ENCODE results near the gene RAPGEF2. TPM values are rescaled to one million over a fixed set of nuclear protein-coding genes. Genes with fewer than 3 reads are reported as not detected.
A peak's percentile ranks its signal among the peaks of the same experiment; 100 is the strongest.

RAPGEF2 gene
- total RNA-seq, 1 donor from 2014 or later, result 38.9 TPM

DNA sequence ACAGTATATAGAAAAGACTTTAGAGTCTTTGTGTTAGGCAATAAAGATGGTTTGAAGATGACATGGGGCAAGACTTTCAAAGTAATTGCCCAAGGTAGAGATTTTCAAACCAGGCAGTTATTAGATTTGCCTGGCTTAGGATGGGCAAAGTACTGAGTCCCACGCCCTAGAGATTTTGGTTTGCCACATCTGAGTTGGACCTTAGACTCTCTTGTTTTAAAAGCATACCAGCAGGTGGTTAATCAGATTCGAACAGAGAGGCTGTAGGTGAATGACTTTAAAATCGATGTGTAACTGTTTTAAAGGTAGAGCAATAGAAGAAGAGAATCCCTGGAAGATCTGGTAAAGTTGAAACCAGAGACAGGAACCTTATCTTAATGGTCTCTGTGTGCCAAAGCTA is 121.5 kb downstream of the RAPGEF2 start:
- TF ChIP-seq, protein P1, sequence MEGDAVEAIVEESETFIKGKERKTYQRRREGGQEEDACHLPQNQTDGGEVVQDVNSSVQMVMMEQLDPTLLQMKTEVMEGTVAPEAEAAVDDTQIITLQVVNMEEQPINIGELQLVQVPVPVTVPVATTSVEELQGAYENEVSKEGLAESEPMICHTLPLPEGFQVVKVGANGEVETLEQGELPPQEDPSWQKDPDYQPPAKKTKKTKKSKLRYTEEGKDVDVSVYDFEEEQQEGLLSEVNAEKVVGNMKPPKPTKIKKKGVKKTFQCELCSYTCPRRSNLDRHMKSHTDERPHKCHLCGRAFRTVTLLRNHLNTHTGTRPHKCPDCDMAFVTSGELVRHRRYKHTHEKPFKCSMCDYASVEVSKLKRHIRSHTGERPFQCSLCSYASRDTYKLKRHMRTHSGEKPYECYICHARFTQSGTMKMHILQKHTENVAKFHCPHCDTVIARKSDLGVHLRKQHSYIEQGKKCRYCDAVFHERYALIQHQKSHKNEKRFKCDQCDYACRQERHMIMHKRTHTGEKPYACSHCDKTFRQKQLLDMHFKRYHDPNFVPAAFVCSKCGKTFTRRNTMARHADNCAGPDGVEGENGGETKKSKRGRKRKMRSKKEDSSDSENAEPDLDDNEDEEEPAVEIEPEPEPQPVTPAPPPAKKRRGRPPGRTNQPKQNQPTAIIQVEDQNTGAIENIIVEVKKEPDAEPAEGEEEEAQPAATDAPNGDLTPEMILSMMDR (conservative IDR thresholded peaks at IDR 0.05; ENCODE audit: low read depth, low read length), result no peak
- no peak for DNase-seq (ENCODE audit: low read depth)
- no peak overlapping the region for H3K4me3 ChIP-seq (ENCODE audit: low read depth, low read length)

DNA sequence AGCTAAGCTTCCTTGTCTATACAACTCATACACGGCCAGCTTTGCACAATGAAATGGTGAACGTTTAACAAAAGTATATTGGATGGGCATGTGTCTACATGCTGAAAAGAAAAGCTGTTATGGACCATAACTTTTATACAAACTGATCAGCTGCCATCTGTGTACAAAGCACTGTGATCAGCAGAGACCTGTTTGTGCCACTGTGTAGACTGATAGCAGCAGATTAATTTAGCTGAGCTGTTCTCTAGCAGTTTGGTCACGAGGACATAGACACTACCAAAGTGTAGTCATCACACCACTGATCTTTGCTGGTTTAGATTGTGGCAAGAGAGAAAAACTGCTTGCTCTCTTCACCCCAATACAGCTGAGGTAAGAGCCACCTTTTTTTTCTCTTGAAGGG is 124.5 kb downstream of the RAPGEF2 start:
- peak overlapping the region; percentile 33 for H3K4me3 ChIP-seq (ENCODE audit: low read depth, low read length)
- TF ChIP-seq, protein P1 (conservative IDR thresholded peaks at IDR 0.05; ENCODE audit: low read depth, low read length), result no peak
- DNase-seq (ENCODE audit: low read depth), result no peak

DNA sequence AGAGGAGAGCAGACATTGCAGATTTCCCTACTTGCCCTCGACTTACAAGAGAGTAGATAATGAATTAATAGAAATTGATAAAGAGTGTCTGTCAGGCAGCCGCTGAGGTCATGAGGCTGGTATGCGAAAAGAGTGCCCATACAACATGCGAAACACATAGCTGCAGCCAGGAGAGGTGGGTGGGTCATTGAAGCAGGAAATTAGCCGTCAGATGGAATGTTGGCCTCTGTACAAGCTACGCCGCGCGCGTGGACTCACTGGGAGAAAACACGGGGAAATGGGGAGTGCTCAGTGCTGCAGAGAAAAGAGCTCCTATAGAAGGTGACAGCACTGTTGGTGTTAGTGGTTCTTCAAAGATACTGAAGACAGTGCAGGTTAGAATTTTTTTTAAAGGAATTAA is 125.1 kb downstream of the RAPGEF2 start:
- H3K4me3 ChIP-seq (ENCODE audit: low read depth, low read length), result peak overlapping the region; percentile 33
- TF ChIP-seq, protein P1 (conservative IDR thresholded peaks at IDR 0.05; ENCODE audit: low read depth, low read length), result peak; percentile 22
- DNase-seq (ENCODE audit: low read depth), result peak; percentile 71

DNA sequence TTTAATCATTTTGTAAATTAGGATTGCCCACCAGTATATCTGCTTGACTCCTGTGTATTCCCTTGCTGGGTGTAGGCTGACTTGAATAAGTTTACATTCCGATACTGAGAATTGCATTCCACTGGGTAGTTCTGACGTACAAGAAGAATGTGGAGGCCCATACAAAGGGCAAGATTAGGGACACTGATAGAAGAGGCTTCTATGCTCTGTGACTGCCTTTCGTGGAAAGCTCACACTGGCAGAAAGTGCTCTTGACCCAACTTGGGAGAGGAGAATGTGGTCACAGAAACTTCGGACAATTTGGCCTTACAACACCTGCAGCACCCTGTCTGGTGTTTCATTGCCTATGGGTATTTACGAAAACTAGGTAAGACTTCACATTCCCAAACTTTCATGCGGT is 126.3 kb downstream of the RAPGEF2 start:
- no peak overlapping the region for H3K4me3 ChIP-seq (ENCODE audit: low read depth, low read length)
- peak; percentile 18 for DNase-seq (ENCODE audit: low read depth)
- TF ChIP-seq, protein P1 (conservative IDR thresholded peaks at IDR 0.05; ENCODE audit: low read depth, low read length), result no peak

DNA sequence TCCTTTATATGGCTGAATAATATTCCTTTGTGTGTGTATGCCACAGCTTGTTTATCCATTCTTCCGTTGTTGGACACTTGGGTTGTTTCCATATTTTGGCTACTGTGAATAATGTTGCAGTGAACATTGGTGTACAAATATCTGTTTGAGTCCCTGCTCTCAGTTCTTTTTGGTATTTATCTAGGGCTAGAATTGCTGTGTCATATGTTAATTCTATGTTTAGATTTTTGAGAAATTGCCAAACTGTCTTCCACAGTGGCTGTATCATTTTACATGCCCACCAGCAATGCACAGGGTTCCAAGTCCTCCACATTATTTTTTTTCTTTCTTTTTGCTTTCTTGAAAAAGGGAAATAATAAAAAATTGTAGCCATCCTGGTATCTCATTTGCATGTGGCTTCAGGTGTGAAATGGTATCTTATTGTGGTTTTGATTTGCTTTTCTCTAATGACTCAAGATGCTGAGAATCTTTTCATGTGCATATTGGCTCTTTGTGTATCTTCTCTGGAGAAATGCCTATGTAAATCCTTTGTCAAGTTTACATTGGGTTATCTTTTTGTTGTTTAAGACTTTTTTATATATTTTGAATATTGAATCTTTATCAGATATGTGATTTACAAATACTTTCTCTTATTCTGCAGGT is 129.7 kb downstream of the RAPGEF2 start:
- TF ChIP-seq, protein P1 (conservative IDR thresholded peaks at IDR 0.05; ENCODE audit: low read depth, low read length), result no peak
- no peak overlapping the region for H3K4me3 ChIP-seq (ENCODE audit: low read depth, low read length)
- DNase-seq (ENCODE audit: low read depth), result no peak

DNA sequence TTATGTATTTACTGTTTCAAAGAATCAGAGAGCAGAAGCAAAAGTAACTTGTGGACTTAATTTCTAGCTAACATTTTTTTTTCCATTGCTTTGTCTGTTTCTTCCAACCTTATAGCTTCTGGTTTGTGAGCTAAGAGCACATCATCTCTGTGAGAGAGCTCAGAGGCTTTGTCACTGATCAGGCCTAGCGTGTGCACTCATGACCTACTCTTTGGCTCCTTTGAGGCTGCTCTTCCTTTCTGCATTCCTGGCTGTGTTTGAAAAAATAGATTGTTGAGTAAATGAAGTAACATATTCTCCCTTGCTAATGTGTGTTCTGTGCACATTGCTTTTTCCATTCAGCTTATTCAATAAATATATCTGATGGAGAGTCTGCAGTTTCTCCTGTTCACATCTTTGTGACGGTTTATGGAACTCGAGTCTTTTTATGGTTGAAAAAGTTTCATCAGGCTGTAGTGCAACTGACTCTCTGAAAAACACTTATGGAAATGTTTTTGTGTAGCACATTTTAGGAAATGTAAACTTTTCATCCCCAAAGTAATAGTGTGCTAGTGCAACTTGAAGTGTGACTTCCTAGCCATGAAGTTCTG is 133.0 kb downstream of the RAPGEF2 start:
- no peak overlapping the region for H3K4me3 ChIP-seq (ENCODE audit: low read depth, low read length)
- TF ChIP-seq, protein P1 (conservative IDR thresholded peaks at IDR 0.05; ENCODE audit: low read depth, low read length), result no peak
- DNase-seq (ENCODE audit: low read depth), result no peak

DNA sequence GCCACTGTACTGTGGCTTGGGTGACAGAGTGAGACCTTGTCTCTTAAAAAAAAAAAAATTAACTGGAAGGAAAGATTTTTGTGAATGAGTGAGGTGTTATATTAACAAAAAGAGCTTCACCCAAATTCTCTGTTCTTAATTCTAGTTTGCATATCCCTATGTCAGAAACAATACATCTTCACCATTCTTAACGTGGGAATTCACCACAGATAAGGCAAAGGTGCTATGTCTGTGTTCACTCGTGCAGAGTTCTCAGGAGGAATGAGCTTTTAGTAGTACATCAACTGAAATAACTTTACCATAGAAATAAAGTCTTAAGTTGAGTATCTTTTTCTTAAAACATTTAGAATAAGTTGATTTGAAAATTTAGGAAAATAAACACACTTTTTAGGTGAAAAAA is 135.1 kb downstream of the RAPGEF2 start:
- no peak overlapping the region for H3K4me3 ChIP-seq (ENCODE audit: low read depth, low read length)
- DNase-seq (ENCODE audit: low read depth), result no peak
- TF ChIP-seq, protein P1 (conservative IDR thresholded peaks at IDR 0.05; ENCODE audit: low read depth, low read length), result no peak

Data from epithelial cell of proximal tubule (primary cell).